GM12892 (cell line): ENCODE data around the gene CRYBG2.

Experiments
- POLR2A ChIP-seq: IDR thresholded peaks from 2 replicates; pipeline ENCODE4 v1.6.1; 2011; ENCODE audit warnings: low read depth, low read length, control low read depth
- POLR2AphosphoS5 ChIP-seq: IDR thresholded peaks from 2 replicates; pipeline ENCODE4 v1.6.1; 2011; ENCODE audit warnings: low read depth, low read length, control low read depth

- TF ChIP-seq POLR2A, result no peak
- no peak for TF ChIP-seq POLR2AphosphoS5
Observed at GRCh38 chr1:26389604-26390247, 35.8 kb upstream of the CRYBG2 start.
